NCI-H1436 (cell line): ENCODE data around the gene ZNF146.
"Not testable (repeated sequence)": the region's sequence is repeated elsewhere in the genome, so short reads cannot be mapped to it uniquely, and the experiment has no call there.

ENCODE experiments used
- DNase-seq: peaks from one replicate; lab custom pipeline; 2025; lab: John Stamatoyannopoulos, UW

ZNF146 gene

DNA sequence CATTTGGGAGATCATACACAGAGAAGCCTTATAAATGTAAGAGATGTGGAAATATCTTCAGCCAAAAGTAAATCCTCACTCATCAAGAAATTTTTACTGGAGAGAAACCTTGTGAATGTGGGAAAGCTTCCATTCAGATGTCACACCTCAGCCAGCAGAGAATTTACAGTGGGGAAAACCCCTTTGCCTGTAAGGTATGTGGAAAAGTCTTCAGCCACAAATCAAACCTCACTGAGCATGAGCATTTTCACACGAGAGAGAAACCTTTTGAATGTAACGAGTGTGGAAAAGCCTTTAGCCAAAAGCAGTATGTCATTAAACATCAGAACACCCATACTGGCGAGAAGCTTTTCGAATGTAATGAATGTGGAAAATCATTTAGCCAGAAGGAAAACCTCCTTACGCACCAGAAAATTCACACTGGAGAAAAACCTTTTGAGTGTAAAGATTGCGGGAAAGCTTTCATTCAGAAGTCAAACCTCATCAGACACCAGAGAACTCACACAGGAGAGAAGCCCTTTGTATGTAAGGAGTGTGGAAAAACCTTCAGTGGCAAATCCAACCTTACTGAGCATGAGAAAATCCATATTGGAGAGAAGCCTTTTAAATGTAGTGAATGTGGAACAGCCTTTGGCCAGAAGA lies 21.5 kb downstream of the ZNF146 start:
- DNase-seq, result no peak

DNA sequence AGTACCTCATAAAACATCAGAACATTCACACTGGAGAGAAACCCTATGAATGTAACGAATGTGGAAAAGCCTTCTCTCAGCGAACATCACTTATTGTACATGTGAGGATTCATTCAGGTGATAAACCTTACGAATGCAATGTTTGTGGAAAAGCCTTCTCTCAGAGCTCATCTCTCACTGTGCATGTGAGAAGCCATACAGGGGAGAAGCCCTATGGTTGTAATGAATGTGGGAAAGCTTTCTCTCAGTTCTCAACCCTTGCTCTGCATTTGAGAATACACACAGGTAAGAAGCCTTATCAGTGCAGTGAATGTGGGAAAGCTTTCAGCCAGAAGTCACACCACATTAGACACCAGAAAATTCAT lies 22.0 kb downstream of the ZNF146 start:
- DNase-seq, result no peak

DNA sequence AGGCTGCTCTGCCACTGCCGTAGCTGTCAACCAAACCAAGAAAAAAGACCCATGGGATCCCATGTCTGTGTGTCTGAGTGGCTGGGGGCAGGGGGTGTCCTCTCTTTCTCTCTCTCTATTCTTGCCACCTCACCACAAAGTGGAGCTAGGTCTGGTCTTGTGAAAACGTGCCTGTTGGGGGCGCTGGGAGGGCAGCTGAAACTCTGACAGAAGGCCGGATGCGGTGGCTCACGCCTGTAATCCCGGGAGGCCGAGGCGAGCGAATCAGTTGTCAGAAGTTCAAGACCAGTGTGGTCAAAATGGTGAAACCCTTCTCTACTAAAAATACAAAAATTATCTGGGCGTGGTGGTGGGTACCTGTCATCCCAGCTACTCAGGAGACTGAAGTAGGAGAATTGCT lies 29.2 kb downstream of the ZNF146 start:
- DNase-seq, result no peak

DNA sequence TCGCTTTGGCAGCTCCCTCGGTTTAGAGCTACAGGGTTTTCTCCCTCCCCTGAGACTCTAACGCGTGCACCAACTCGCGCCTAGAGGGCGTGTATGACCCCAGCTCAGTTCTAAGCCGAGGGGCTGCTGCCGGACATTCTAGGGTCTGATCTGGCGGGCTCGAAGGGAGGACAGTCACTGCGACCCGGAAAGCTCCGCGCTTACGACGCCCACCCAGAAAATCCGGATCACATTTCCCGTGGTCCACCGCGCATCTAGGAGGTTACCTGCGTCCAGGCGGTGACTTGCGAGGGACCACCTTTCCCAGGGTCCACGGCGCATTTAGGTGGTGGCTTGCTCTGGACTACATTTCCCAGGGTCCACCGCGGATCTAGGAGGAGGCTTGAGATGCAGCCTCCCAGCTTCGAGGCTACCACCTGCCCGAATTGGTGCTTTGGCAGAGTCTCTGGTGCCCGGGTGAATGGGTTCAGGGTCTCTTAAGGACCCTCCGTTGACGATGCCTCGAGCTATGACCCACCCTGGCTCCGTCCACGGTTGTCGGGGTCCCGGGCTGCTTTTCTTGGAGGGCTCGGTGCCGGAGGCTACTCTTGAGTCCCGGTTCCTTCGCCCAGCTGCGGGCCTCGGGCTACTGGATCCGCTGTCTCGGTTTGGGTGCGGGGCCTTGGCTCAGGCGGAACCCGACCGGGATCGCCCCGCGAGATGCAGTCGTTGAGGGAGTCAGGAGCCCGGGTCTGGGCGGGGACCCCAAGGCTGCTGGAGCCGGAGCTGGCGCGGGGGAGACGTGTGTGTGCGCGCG lies 30.5 kb downstream of the ZNF146 start:
- DNase-seq, result no peak

DNA sequence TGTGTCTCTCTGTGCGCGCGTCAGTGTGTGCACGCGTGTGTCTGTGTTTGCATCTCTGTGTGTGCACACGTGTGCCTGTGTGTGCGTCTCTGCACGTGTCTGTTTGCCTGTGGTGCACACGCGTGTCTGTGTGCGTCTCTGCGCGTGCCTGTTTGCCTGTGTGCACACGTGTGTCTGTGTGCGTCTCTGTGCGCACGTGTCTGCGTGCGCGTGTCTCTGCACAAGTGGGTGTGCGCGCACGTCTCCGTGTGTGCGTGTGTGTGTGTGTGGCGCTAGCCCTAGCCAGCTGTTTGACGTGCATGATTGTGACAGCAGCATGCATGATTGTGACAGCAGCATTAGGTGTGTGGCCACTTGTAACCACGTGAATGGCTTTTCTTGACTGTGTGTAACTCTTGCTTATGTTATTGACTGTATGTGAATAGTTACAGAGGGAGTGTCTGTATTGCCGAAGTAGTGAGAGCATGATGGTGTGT lies 31.1 kb downstream of the ZNF146 start:
- no peak for DNase-seq

DNA sequence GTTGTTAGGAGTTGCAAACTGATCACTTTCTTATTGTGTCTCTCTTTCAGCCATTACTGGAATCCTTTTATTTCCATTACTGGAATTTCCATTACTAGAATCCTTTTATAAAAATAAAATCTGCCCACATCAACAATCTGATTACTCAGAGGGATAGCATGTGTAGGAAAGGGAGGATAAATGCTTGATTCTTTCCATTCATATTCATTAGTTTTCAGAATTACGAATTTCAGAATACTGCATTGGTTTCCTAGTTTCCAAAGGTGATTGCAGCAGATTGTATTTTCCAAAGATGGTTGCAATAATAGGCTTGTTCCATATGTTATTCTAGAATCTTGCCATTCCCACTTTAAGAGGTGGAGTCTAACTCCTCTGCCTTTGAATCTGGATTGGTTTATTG lies 37.1 kb downstream of the ZNF146 start:
- DNase-seq, result no peak

DNA sequence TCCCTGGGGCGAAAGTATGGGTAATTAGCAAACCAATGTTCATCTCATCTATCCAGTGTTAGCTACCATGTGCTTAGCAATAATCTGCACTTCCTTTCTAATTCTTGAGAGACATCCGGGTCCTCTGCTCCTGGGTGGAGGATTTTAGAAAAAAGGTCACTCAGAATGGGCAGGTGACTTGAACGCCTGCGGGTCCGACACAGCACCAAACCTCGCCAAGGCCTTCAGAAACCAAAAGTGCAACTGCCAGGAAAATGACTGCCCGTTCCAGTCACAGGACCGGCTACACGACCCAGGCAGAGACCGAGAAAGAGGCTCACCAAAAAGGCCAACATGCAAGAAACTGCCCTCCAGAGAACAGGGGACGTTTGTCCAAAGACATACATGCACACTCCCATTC lies 39.9 kb downstream of the ZNF146 start:
- DNase-seq, result no peak

DNA sequence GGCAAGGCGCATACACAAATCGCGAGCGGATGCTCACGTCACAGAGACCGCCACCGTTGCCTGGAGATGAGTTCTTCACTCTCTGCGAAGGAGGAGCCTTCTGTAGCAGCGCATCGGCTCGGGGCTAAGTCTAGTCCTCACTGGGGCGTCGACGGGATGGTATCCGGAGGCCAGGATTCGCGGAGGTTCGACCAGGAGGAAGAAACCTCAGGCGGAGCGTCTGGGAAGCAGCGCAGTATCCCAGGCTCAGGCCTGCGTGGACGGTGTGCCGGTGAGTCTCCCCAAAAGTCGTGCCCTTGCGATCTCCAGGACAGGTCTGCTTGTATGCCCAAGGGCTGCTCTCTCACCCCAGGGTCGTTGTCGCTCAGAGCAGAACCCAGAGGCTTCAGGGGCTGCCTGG lies 40.4 kb downstream of the ZNF146 start:
- DNase-seq, result no peak

DNA sequence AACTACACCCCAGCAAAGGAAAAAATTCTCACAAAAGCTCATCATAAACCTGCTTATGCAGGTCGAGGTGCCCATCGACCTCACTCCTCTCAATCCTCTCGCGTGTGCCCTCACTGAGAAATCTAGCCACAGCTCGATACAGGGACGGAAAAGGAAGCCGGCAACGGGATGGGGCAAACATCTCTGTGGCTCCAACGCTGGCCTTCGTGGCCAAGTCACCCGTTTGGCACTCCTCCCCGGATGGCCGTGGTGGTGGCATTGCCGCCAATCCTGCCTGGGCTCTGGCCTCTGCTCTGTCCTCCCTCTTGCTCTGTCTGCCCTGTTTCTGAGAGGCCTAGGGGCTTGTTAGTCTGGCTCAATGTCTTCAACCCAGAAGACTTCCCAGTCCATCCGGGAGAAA lies 41.2 kb downstream of the ZNF146 start:
- DNase-seq, result no peak

DNA sequence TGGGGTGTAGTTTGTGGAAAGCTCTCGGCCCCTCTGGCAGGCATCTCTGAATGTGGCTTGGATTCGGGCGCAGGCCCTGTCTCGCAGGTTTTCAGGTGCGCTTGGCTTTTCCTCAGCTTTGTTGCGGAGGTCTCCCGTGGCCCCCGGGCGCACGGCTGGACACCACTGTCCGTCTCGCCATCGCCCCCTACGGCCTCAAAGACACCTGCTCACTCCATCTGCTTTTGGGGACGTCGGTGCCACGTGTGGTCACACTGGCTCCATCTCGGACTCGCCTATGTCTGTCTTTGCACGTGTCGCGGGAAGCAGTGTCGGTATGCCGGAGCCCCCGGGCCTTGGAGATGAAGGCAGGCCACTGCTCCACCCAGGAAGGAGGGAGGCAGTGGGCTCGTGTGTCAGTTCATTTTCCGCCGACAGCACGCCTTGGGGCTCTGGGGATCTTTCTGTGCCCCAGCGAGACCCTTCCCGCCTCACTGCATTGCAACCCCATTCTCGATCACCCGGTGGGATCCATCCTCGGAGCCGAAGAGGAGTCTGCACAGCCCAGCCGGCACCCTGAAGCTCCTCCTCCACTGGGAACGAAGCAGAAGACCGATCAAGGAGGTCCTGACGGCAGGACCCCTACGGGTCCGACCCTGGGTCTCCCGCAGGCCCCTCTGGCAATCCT lies 42.1 kb downstream of the ZNF146 start:
- DNase-seq, result no peak

DNA sequence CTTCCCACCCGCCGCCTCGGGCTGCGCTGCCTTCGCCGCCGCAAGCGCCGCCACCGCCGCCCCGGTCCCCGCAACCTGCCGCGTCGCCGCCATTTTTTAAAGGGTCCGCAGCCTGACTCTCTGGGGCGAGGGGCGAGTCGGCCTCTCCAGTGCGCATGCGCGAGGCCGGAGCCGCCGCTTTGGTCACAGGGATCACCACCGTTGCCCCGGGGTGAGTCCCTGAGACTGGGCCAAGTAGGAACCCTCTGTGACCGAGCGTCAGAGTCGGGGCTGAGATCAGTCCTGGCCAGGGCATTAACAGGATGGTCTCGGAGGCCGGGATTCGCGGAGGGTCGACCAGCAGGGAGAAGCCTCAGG lies 42.6 kb downstream of the ZNF146 start:
- DNase-seq, result no peak

DNA sequence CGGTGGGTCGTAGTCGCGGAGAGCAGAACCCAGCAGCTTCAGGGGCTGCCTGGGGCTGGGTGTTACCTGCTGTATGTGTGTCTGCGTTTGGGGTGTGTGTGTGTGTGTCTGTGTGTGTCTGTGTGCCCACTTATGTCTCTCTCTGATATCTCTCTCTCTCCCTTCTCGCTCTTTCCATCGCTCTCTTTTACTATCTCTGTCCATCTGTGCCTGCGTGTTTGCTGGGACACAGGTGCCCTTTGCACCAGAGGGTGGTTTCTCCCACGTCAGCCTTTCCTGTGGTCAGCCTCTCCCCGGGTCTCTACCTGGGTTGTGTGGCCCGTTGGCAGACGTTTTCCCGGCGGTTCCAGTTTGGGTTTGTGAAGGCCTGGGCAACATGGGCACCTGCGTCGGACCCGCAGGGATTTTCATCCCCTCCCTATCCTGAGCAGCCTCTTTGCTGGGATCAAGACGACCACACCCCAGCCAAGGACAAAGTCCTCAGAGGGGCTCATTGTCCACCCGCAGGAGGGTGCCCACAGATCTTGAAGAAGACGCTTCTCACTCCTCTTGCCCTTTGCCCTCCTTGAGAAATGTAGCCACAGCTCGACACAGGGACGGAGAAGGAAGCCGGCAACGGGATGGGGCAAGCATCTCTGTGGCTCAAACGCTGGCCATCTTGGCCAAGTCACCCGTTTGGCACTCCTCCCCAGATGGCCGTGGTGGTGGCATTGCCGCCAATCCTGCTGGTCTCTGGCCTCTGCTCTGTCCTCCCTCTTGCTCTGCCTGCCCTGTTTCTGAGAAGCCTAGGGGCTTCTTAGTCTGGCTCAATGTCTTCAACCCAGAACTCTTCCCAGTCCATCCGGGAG lies 43.3 kb downstream of the ZNF146 start:
- DNase-seq, result no peak

DNA sequence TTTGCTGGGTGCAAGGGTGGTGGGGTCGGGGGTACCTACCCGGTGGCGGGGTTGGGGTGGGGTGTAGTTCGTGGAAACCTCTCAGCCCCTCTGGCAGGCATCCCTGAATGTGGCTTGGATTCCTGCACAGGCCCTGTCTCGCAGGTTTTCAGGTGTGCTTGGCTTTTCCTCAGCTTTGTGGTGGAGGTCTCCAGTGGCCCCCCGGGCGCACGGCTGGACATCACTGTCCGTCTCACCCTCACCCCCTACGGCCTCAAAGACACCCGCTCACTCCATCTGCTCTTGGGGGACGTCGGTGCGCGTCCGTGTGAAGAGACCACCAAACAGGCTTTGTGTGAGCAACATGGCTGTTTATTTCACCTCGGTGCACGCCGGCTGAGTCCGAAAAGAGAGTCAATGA lies 44.3 kb downstream of the ZNF146 start:
- DNase-seq, result no peak

DNA sequence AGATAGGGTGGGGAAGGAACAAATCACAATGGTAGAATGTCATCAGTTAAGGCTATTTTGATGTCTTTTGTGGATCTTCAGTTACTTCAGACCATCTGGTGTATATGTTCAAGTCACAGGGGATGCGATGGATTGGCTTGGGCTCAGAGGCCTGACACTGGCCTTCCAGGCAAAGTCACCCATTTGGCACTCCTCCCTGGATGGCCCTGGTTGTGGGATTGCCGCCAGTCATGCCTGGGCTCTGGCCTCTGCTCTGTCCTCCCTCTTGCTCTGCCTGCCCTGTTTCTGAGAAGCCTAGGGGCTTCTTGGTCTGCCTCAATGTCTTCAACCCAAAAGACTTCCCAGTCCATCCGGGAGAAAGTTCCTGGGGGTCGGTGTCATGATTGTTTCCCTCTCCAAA lies 50.2 kb downstream of the ZNF146 start:
- DNase-seq, result no peak

DNA sequence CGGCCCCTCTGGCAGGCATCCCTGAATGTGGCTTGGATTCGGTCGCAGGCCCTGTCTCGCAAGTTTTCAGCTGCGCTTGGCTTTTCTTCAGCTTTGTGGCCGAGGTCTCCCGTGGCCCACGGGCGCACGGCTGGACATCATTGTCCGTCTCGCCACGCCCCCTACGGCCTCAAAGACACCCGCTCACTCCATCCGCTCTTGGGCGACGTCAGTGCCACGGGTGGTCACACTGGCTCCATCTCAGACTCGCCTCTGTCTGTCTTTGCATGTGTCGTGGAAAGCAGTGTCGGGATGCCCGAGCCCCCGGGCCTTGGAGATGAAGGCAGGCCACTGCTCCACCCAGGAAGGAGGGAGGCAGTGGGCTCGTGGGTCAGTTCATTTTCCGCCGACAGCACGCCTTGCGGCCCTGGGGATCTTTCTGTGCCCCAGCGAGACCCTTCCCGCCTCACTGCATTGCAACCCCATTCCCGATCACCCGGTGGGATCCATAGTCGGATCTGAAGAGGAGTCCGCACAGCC lies 51.0 kb downstream of the ZNF146 start:
- no peak for DNase-seq

DNA sequence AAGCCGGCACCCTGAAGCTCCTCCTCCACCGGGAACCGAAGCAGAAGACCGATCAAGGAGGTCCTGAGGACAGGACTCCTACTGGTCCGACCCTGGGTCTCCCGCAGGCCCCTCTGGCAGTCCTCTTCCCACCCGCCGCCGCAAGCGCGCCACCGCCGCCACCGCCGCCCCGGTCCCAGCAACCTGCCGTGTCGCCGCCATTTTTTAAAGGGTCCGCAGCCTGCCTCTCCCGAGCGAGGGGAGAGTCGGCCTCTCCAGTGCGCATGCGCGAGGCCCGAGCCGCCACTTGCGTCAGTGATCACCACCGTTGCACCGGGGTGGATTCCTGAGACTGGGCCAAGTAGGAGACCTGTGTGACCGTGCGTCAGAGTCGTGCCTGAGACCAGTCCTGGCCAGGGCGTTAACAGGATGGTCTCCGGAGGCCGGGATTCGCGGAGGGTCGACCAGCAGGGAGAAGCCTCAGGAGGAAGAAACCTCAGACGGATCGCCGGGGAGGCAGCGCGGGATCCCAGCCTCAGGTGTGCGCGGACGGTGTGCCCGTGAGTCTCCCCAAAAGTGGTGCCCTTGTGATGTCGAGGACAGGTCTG lies 51.6 kb downstream of the ZNF146 start:
- DNase-seq, result no peak

DNA sequence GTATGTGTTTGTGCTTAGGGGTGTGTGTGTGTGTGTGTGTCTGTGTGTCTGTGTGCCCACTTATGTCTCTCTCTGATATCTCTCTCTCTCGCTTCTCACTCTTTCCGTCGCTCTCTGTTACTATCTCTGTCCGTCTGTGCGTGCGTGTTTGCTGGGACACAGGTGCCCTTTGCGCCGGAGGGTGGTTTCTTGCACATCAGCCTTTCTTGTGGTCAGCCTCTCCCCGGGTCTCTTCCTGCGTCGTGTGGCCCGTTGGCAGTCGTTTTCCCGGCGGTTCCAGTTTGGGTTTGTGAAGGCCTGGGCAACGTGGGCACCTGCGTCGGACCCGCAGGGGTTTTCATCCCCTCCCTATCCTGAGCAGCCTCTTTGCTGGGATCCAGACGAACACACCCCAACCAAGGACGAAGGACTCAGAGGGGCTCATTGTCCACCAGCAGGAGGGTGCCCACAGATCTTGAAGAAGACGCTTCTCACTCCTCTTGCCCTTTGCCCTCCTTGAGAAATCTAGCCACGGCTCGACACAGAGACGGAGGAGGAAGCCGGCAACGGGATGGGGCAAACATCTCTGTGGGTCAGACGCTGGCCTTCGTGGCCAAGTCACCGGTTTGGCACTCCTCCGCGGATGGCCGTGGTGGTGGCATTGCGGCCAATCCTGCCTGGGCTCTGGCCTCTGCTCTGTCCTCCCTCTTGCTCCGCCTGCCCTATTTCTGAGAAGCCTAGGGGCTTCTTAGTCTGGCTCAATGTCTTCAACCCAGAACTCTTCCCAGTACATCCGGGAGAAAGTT lies 52.3 kb downstream of the ZNF146 start:
- DNase-seq, result no peak

DNA sequence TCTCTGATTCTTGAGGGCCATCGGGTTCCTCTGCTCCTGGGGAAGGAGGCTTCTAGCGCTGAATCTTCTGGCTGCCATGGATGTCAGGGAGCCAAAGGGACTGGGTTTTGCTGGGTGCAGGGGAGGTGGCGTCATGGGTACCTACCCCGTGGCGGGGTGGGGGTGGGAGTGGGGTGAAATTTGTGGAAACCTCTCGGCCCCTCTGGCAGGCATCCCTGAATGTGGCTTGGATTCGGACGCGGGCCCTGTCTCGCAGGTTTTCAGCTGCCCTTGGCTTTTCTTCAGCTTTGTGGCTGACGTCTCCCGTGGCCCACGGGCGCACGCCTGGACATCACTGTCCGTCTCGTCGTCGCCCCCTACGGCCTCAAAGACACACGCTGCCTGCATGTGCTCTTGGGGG lies 53.2 kb downstream of the ZNF146 start:
- not testable (repeated sequence) for DNase-seq

DNA sequence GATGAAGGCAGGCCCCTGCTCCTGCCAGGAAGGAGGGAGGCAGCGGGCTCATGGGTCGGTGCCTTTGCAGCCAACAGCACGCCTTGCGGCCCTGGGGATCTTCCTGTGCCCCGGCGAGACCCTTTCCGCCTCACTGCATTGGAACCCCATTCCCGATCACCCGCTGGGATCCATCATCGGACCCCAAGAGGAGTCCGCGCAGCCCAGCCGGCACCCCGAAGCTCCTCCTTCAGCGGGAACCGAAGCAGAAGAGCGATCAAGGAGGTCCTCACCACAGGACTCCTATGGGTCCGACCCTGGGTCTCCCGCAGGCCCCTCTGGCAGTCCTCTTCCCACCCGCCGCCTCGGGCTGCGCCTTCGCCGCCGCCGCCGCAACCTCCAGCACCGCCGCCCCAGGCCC lies 53.7 kb downstream of the ZNF146 start:
- not testable (repeated sequence) for DNase-seq

DNA sequence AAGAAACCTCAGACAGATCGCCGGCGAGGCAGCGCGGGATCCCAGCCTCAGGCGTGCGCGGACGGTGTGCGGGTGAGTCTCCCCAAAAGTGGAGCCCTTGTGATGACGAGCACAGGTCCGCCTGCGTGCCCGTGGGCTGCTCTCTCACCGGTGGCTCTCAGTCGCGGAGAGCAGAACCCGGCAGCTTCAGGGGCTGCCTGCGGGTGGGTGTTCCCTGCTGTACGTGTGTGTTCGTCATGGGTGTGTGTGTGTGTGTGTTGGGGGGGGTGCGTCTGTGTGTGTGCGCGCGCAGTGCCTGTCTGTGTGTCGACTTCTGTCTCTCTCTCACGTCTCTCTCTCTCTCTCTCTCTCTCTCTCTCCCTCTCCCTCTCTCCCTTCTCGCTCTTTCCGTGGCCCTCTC lies 54.4 kb downstream of the ZNF146 start:
- DNase-seq, result not testable (repeated sequence)
